ENCODE data around the gene RASAL3. TPM values are rescaled to one million over a fixed set of nuclear protein-coding genes. Genes with fewer than 3 reads are reported as not detected.

Gene RASAL3
- total and polyA plus RNA-seq, 2 of the 4 experiments (the other 2 are of a cell fraction), result 0.07 TPM; not detected in 1

- Histone ChIP-seq H3K4me3 (ENCODE audit: insufficient read depth, low read depth, low read length) (no peak within 1 kb of the TSS), H3K9me3 (ENCODE audit: control insufficient read depth, insufficient read depth, low read length) (no peaks in the 10 kb centered on the region), H2AFZ (replicated peaks; ENCODE audit: low read length, poor library complexity) (no peak within 1 kb of the TSS), H4K91ac (ENCODE audit: insufficient read depth, low read depth, low read length) (no peak within 1 kb of the TSS), H3K27ac (ENCODE audit: insufficient read depth, low read length) (no peak within 1 kb of the TSS), H4K20me1 (ENCODE audit: insufficient read depth, low read length) (no peaks in the 10 kb centered on the region), H3K56ac (ENCODE audit: extremely low read depth, insufficient read depth, low read length) (no peak within 1 kb of the TSS), H2BK15ac (ENCODE audit: low read depth, low read length) (no peak within 1 kb of the TSS), H3K79me1 (ENCODE audit: low read depth in 1 of 2, low read length in 2 of 2) (no peaks in the 10 kb centered on the region), H2AK9ac (replicated peaks; ENCODE audit: low read depth, low read length, poor library complexity) (peak within 1 kb of the TSS; percentile 50), H3K27me3 (ENCODE audit: control insufficient read depth, insufficient read depth, low read length) (no peaks in the 10 kb centered on the region), H2AK5ac (ENCODE audit: low read depth, low read length) (no peak within 1 kb of the TSS), H3K9me1 (ENCODE audit: insufficient read depth, low read length) (no peaks in the 10 kb centered on the region), H3K36me3 (ENCODE audit: control insufficient read depth, insufficient read depth, low read length) (no peaks in the 10 kb centered on the region), H3K23ac (ENCODE audit: low read depth, low read length) (no peak within 1 kb of the TSS), H2BK120ac (ENCODE audit: low read depth, low read length) (no peak within 1 kb of the TSS), H3K14ac (replicated peaks; ENCODE audit: low read depth, low read length) (no peak within 1 kb of the TSS), H4K8ac (ENCODE audit: low read depth in 2 of 2, low read length in 2 of 2) (no peak within 1 kb of the TSS), H3K4me1 (ENCODE audit: control insufficient read depth, insufficient read depth, low read length) (no peaks in the 10 kb centered on the region), H4K5ac (ENCODE audit: low read depth, low read length) (no peak within 1 kb of the TSS), H3K4ac (ENCODE audit: low read depth, low read length) (no peak within 1 kb of the TSS), H2BK5ac (ENCODE audit: low read depth, low read length, poor library complexity, severe bottlenecking) (no peak within 1 kb of the TSS), H3K18ac (ENCODE audit: low read depth, low read length) (no peak within 1 kb of the TSS), H2BK20ac (ENCODE audit: low read depth, low read length) (no peak within 1 kb of the TSS), H3K4me2 (ENCODE audit: low read depth, low read length) (no peak within 1 kb of the TSS), H3K9ac (ENCODE audit: low read depth, low read length) (no peak within 1 kb of the TSS)
- 56% methylated on average over 5 of the region's 16 CpGs; no CpG with 5 or more reads in 1 of the 2 experiments for WGBS, 2 experiments (ENCODE audit: extremely low coverage in 2 of 2, insufficient read length in 1 of 2)
- ATAC-seq (ENCODE audit: low read depth), result peak; percentile 21; the same call in 1 of the 2 replicates
- dilution Hi-C loops (cut with HindIII; ENCODE audit: low sequenced_read_pairs, unreplicated experiment), result no loop called here
- ChIA-PET POLR2A (ENCODE audit: unreplicated experiment) (no interaction called here), CTCF (no interaction called here)
- BruUV-seq (replicated peaks), result no TSS peak
- in situ Hi-C loops (cut with MboI; ENCODE audit: low sequenced_read_pairs), result no loop called here
- intact Hi-C loops (cut with micrococcal nuclease), result no loop called here
- DNase-seq, result no peak
- TF ChIP-seq FOS (IDR thresholded peaks at IDR 0.05; ENCODE audit: low read depth, low read length) (no peak), CTCF (conservative IDR thresholded peaks at IDR 0.05; ENCODE audit: low read depth, low read length) (no peak), MAZ (IDR thresholded peaks at IDR 0.05; ENCODE audit: borderline replicate concordance, low read depth, low read length) (no peak), MAFK (IDR thresholded peaks at IDR 0.05; ENCODE audit: low read depth, low read length) (no peak), RAD21 (IDR thresholded peaks at IDR 0.05; ENCODE audit: low read length) (no peak), RCOR1 (IDR thresholded peaks at IDR 0.05; ENCODE audit: insufficient replicate concordance, low read length) (no peak), CEBPB (IDR thresholded peaks at IDR 0.05; ENCODE audit: low read depth, low read length) (no peak), BHLHE40 (IDR thresholded peaks at IDR 0.05; ENCODE audit: low read depth, low read length) (no peak), ELK1 (IDR thresholded peaks at IDR 0.05; ENCODE audit: borderline replicate concordance, low read depth, low read length) (no peak), RFX5 (IDR thresholded peaks at IDR 0.05; ENCODE audit: low read depth, low read length) (no peak), SMC3 (IDR thresholded peaks at IDR 0.05; ENCODE audit: low read depth, low read length) (no peak), NFE2L2 (IDR thresholded peaks at IDR 0.05; ENCODE audit: low read depth, low read length) (no peak), POLR2A (IDR thresholded peaks at IDR 0.05; ENCODE audit: low read depth, low read length) (no peak), CHD1 (IDR thresholded peaks at IDR 0.05; ENCODE audit: low read depth, low read length) (no peak), MXI1 (IDR thresholded peaks at IDR 0.05; ENCODE audit: borderline replicate concordance, low read depth, low read length) (no peak)
Observed at GRCh38 chr19:15479391-15480345, 15.3 kb upstream of the RASAL3 start, which contains the start of gene PGLYRP2. Gene PGLYRP2, minus strand, starts transcription at chr19:15479501. Its CDS starts 130 bp downstream, at chr19:15479371.
